Activated gamma-delta T cell treated with anti-CD3 and anti-CD28 coated beads, Interleukin-2, amount 50 U/mL, for 16 hours (primary cell): ENCODE data around the gene ANKRD13B.

ENCODE experiments used
- DNase-seq: peaks from one replicate; pipeline ENCODE4 v3.0.0-alpha.2; 2020; ENCODE audit warnings: low read depth

The ANKRD13B gene

DNA sequence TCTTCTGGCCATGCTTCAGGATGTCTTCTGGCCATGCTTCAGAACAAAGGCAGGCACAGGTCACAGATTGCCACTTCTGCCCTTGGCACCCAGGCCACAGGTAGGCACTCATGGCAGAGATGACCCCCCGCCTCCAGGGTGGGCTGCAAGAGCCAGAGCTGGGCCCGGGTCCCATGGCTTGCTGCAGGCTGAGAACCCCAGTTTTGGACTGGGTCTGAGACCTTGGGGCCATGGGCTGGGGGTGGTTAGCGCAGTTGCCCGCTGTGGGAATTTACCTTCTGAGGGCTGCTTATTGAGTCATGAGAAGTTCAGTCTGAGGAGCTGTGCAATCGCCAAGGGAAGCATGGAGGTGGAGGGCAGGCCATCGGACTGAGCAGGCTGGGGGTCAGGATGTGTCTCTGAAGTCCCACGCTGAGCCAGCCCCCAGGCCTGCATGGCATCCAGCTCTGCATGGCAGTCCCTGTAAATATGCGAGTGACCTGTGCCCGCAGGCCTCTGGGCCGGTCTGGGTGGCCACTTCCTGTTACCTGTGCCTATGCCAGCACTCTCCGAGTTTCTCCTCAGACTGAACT lies 1.7 kb downstream of the ANKRD13B start:
- no peak for DNase-seq

DNA sequence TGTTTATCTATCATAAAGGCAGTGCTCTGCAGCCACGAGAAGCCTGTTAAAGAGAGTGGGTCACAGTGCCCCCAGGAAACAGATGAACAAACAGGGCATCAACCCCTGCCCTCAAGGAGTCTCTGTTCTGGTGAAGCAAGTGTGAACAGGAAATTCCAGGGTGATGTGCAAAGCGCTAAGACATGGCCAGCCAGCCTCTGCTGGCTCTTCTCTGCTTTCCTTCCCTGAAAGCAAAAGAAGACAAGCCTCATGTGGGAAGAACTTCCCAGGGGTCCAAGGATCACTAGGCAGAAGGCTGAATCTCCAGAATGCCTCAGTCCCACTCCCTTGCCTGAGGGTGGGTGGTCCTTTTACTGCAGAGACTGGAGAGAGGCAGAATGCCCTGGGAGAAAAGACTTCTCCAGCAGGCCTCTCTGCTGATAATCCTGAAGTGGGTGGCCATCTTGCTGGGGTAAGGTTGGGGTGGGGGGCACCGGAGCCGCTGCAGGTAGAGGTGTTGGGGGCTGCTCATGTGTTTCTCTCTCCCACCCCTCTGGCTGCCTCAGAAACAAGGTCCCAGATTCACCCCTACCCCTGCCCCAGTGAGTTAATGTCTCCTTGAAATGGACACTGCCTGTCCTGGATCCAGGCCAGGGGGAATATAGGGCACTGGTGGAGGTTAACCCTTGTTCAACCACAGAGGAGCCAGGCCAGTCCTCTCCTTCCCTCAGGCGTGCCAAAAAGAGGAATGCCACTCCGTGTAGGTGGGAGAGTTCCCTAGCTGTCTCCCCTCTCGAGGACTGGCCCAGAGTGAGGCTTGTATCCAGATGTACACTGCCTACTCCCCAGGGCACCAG lies 2.4 kb downstream of the ANKRD13B start:
- DNase-seq = no peak

DNA sequence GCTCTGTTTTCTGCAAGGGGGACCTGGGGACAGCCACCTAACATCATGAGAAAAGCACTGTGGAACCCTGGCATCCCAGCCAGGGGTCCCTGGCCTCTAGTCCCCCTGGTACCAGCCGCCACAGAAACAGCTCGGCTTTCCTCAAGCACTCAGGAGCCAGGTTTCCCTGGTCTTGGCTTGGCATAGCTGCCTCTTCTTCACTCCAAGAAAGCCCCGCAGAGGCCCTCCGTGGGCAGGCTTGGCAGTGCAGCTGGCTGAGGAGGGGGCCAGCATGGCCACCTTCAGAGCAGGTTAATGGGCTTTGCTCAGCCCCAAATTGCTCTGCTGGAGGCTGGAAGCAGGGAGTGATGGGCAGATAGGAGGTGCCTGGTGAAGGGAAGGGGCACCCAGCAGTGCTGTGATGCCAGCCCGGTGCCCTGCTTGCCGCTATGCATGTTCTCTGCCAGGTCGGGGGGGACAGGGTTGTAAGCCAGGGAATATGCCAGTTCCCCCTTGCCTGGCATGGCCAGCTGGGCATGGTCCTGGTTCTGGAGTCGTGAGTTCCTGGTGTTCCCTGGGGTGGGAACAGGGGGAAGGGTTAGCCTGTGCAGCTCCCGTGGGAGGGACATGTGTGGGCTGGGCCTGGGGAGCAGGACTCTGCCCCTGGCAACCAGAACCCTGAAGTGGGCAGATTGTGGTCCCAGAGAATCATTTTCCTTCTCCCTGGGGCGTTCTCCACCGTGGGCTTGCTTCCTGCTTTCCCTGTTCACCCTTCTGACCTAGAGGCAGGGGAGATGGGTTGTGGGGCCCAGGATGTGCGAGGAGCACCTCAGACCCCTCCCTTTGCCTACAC lies 3.2 kb downstream of the ANKRD13B start:
- DNase-seq = no peak

DNA sequence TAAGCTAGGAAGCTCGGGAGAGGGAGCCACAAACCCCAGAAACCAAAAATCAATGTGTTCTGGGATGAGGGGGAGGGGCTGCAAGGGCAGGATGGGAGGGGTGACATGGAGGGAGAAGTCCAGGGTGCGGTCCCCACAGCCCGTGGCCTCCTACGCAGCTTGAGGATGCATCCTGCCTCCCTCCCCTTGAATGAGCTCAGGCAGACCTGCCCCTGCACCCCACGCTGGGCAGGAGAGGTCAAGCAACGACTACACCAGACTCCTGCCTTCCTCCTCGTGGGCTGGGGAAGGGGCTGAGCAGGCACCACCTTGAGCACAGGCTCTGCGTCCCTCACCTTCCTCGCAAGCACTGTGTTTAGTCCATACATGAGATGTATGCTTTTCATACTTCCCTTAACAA lies 3.9 kb downstream of the ANKRD13B start:
- no peak for DNase-seq

DNA sequence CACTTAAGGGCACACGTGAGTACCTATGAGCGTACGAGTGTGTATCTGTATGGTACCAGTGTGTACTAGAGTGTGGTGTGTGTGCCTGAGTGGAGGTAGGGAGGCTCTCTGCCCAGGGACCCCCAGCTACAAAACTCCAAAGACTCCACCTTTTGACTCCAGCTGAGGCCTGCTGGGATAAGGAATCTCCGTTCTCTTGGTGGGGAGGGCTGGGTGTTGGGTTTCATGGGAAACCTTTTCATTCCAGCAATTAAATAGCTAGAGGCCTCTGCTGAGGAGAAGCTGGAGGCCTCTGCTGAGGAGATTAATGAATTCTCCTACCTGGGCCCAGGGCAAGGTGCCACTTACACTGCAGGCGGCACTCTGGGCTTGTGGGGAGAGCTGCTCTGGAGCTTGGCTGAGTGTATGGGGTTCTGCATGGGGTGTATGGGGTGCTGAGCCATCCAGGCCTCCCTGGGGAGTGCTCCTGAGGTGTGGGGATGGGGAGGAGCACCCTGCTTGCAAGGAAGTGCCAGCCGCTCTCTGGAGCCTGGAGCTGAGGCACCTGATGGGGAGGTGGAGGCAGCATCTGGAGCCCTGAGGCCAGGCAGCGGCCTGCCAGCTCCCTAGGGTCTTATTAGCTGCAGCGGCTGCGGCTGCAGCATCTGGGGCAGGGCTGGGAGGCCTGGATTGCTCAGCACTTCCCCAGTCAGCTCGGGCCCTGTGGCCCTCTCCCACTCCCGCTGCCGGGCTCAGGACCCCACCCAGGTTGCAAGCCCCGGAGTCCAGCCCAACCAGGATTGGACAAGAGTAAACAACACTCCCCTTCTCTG lies 4.6 kb downstream of the ANKRD13B start:
- DNase-seq = no peak

DNA sequence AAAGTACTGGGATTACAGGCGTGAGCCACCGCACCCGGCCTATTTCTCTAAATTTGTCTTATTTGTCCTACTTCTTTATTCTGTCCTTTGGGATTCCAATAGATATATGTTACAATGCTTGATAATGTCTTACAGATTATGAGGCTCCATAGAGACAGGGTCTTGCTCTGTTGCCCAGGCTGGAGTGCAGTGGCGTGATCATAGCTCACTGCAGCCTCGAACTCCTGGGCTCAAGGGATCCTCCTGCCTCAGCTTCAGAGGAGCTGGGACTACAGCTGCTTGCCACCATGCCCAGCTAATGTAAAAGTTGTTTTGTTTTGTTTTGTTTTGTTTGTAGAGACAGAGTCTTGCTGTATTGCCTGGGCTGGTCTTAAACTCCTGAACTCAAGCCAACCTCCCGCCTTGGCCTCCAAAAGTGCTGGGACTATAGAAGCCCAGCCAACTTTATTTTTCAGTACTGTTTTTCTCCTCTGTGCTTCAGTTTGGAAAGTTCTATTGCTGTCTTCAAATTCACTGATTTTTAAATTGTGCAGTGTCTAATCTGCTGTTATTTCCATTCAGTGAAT lies 10.3 kb downstream of the ANKRD13B start:
- no peak for DNase-seq

DNA sequence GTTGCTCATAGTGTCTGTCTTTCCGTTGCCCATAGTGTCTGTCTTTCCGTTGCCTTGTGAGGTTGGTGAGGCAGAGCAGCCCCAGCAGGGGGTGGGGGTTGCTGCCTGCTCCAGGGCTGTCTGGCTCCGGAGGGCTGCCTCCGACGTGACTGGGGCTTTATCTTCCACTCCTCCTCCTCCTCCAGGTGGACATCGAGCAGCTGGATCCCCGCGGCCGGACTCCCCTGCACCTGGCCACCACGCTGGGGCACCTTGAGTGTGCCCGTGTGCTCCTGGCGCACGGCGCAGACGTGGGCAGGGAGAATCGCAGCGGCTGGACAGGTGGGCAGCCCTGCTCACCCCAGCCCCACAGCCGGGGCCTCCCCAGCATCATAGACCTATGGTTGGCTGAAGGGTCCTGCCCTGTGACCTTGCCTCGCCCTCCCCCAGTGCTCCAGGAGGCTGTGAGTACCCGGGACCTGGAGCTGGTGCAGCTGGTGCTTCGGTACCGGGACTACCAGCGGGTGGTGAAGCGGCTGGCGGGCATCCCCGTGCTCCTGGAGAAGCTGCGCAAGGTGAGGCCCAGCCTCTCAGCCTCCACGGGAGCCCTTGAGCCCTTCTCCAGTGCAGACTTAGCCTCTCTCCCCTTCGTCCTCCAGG lies 14.7 kb downstream of the ANKRD13B start:
- no peak for DNase-seq

DNA sequence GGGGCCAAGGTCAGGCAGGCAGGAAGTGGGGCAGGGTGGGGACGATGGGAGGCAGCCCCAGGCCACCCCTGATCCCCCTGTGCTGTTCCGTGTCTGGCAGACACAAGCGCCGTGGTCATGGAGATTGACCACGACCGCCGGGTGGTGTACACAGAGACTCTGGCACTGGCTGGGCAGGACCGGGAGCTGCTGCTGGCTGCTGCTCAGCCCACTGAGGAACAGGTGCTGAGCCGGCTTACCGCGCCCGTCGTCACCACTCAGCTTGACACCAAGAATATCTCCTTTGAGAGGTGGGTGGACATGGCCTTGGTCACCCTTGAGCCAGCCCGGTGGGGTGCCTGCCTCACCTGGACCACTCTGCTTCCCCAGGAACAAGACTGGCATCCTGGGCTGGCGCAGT lies 16.1 kb downstream of the ANKRD13B start:
- DNase-seq = no peak

DNA sequence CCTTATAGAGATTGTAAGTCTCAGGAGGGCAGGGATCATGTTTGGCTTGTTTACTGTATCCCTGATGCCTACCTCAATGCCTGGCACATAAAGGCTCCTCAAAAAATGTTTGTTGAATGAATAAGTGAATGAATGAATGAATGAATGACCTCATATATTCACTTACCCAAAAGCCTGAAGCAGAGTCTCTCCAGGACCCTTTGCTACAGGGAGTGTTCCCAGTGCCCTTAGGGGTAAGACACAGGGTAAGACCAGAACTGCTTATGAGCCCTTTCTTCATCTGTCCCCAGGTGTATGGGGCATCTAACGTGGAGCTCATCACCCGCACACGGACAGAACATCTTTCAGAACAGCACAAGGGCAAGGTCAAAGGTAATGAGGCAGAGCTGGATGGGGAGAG lies 17.5 kb downstream of the ANKRD13B start:
- DNase-seq = no peak

DNA sequence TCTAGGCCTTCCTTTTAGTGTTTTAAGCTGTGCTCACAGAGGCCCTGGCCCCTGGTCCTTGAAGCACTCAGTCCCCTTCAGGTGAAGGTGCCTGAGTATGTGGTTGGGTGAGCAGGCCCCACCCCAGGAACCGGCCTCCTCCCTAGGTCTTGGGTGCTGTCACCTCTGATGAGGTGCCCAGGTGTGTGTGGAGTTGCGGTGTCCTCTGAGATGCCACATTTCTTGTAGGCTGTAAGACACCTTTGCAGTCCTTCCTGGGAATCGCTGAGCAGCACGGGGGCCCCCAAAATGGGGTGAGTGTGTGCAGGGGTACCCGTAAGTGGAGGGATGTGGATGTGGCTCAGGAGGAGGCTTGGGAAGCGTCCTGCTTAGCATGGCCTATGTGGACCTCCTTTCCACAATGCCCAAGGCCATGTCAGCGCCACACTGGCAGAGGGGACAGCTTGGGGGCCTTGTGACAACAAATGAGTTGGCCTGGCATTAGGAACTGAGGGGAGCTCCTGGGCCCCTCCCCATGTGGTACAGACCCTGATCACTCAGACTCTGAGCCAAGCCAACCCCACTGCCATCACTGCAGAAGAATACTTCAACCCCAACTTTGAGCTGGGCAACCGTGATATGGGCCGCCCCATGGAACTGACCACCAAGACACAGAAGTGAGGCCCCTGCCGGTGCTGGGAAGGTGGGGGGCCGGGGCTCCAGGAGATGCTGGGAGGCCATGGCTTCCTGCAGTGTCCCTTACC lies 18.6 kb downstream of the ANKRD13B start:
- no peak for DNase-seq

DNA sequence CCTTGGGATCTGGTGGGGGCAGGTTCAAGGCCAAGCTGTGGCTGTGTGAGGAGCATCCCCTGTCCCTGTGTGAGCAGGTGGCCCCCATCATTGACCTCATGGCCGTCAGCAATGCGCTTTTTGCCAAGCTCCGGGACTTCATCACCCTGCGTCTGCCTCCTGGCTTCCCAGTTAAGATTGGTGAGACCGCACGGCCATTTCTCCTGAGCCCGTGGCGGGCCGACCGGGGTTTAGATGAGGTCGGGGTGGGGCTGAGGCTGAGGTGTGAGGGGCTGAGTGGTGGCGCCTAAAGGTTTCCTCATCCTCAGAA lies 19.1 kb downstream of the ANKRD13B start:
- DNase-seq = no peak

DNA sequence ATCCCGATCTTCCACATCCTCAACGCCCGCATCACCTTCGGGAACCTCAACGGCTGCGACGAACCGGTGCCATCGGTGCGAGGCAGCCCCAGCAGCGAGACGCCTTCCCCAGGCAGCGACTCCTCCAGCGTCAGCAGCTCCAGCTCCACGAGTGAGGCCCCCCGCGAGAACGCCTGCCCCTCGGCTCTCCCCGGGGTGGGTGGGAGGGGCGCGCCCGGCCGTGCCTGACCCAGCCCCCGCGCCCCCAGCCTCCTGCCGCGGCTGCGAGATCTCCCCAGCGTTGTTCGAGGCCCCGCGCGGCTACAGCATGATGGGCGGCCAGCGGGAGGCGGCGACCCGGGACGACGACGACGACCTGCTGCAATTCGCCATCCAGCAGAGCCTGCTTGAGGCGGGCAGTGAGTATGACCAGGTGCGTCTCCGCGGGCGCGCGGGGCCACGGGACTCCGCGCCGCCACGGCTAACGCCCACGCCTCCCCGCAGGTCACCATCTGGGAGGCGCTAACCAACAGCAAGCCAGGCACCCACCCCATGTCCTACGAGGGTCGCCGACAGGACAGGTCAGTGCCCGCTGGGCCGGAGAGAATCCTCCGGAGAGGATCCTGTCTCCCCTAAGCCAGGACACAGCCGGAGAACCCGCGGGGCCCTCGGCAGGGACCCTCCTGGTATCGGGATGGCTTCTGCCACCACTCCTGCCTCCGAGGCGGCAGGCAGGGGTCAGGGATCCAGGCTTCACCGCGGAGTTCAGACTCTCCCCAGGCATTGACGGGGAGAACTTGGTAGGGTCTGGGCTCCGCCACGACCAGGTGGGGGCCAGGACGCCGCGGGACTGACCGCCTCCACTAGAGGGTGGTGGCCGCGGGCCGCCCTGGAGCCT lies 19.7 kb downstream of the ANKRD13B start:
- no peak for DNase-seq

DNA sequence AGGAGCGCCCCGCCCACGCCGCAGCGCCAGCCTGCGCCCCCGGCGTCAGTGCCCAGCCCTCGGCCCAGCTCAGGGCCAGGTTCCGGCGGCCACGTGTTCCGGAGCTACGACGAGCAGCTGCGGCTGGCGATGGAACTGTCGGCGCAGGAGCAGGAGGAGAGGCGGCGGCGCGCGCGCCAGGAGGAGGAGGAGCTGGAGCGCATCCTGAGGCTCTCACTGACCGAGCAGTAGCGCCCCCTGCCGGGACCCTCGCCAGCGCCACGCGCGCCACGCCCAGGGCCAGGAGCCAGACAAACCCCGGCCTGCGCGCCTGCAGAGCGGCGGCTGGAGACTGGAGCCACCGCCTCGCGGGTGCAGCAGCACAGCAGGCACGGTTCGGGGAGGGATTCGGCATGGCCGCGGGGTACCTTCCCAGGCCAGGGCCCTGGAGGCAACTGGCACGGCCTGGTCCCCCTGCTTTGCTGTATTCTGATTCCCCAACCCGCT lies 20.5 kb downstream of the ANKRD13B start:
- DNase-seq = peak; percentile 89

DNA sequence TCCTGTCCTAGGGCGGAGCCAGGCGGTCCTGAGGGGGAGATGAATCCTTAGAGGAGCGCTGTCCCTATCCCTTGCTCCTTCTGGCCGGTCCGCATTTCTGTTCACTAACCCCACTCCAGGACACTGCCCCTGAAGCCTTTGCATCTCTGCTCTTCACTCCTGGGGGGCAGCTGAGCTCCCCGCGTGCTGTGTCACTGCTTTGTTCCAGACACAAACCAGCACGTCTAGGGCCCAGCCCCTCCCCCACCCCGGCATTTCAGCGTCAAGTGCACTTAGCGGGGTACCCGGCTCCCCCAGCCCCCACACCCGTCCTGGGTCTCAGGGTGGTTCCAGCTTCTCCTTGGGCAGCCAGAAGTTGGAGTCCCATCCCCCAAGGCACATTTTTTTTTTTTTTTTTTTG lies 20.9 kb downstream of the ANKRD13B start:
- no peak for DNase-seq

DNA sequence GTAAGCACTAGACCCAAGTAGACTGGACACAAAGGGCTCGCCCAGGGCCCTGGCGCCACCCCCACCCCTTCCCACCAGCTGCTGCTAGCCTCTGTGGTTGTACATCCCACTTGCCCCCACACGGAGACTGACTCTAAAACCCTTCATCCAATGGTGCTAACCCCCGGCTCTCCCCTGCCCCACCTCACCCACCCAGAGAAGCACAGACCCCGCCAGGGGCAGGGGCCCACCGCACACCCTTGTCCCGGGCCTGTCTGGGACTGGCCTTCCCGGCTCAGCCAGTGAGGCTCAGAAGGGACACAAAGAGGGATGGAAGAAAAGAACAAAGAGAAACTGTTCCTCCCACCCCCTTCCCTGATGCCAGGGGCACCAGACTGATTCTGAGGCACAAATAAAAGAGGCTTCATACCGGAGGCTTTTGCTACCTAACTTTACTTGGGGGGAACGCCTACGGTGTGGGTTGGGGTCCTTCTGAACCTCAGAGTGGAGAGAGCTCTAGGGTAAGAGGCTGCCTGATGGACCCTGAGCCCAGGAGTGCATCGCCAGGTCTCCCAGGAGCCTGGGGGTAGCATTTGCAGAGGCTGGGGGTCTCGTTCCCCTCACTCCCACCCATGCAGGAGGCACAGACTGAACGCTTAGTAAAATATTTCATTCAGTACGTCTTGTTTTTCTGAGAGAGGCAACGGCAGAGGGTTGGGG lies 21.6 kb downstream of the ANKRD13B start:
- no peak for DNase-seq

DNA sequence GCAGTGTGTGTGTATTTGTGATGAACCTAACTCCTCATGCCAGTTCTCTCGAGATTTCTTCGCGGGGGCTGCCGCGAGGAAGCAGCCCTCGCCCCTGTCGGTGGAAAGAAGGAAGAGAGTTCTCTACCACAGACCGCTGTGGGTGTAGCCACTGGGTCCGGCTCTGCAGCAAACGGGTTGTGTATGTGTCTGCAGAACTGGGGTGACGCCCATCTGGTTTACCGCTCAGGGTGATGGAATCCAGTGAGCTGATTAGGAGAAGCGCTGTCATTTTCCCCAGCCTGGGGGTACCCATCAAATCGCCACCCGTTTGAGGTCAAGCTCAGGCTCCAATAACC lies 22.1 kb downstream of the ANKRD13B start:
- no peak for DNase-seq

DNA sequence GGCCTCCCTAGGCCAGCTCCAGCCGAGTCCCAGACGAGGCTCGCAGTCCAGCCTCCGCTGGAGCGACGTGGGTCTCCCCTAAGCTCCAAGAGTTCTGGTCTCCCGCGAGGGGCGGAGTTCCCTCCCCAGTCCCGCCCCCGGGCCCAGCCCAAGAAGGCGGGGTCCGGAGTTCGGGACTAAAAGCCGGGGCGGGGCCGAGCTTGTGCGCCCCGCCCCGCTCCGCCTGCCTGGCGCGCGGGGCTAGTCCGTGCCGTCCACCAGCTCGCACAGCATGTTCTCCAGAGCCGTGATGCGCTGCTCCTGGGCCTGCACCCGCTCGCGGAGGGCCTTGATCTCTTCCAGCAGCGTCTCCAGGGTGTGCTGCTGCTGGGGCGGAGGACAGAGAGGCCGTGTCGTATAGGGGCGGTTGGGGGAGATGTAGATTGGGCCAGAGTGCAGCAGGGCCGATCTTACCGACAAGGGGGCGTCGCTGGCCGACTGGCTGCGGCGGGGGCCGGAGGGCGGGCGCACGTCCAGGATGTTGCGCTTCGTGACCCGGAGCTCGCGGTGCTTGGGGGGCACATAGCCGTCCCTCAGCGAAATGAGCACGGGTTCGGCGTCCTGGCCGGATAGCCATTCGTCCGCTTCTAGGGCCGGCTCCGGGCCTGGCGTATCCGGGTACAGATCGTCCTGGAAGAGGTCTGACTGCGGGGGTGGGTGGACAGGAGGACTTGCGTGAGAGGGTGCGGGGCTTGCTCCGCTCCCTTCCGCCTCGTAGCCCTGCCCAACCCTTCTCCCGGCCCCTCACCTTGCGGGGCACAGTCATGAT lies 22.8 kb downstream of the ANKRD13B start:
- peak; percentile 72 for DNase-seq
